ENCODE results near the gene HMBS. TPM values are rescaled to one million over a fixed set of nuclear protein-coding genes. Genes with fewer than 3 reads are reported as not detected.

The HMBS gene
- total RNA-seq, 4 donors from 2014 or later, result 9.9 to 22.1 (median 14.2) TPM

DNA sequence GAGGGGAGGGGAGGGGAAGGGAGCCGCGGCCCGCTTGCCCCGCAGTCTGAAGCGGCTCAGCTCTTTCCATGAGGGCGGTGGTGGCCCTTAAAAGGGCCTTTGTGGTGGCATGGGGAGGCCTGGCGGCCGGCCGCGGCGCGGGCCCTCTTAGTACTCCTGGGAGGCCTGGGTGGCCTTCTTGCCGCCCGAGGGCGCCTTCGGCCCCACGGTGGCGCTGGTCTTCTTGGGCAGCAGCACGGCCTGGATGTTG lies 10.1 kb downstream of the HMBS start:
- no peak for DNase-seq
- peak overlapping the region; percentile 90 to 97 (median 96) for H3K27ac ChIP-seq
- intact Hi-C loops (cut with DNase I), result loop anchor here (10.0 kb wide), 1 partner anchor 100 kb away; no protein-coding TSS in a partner anchor
- WGBS, 2 donors, result 0% methylated on average over 6 of the region's 19 CpGs; no CpG with 5 or more reads in 1 of the 2 donors
- H3K4me1 ChIP-seq, result peaks cover 14 to 40% (median 21%) of the 10 kb centered on the region in 3 donors
- peaks cover 6 to 45% (median 16%) of the 10 kb centered on the region in 3 donors for H3K36me3 ChIP-seq
- no peaks in the 10 kb centered on the region for H3K9me3 ChIP-seq
- peak overlapping the region; percentile 73 to 93 (median 86) for H3K4me3 ChIP-seq
- TF ChIP-seq CTCF (IDR thresholded peaks at IDR 0.05), result peak; percentile 28 to 69 (median 56)
- no peak for TF ChIP-seq POLR2A (IDR thresholded peaks at IDR 0.05)
- no peaks in the 10 kb centered on the region for H3K27me3 ChIP-seq

DNA sequence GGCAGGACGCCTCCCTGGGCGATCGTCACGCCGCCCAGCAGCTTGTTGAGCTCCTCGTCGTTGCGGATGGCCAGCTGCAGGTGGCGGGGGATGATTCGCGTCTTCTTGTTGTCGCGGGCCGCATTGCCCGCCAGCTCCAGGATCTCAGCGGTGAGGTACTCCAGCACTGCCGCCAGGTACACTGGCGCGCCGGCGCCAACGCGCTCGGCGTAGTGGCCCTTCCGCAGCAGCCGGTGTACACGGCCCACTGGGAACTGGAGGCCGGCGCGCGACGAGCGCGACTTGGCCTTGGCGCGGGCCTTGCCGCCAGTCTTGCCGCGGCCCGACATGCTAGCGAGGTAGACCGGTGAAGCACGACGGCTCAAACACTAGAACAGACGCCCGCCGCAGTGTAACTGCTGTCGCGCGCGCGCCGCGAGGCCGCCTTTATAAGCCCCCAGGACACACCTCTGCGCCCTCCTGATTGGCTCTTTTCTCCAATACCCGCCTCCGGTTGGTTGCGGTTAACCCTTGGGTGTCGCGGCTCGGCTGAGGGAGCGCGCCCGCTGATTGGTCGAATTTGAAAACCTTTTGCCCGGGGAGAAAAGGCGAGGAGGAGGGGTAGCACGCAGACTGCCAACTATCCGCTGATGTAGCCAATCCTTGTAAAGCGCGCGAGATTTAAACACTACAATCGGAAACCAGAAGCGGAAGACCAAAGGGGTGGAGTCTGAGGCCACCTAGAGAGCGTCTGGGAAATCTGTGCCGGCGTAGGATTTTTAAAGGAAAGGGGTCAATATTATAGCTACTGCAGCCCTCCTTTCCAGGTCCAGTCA lies 10.6 kb downstream of the HMBS start:
- peak; percentile 97 for DNase-seq
- intact Hi-C loops (cut with DNase I), result loop anchor here (10.0 kb wide), 1 partner anchor 100 kb away; no protein-coding TSS in a partner anchor
- H3K4me1 ChIP-seq, result peaks cover 15 to 46% (median 24%) of the 10 kb centered on the region in 3 donors
- TF ChIP-seq CTCF (IDR thresholded peaks at IDR 0.05) (peak in 2 of 6 experiments; percentile 3 to 24), POLR2A (IDR thresholded peaks at IDR 0.05) (peak in 2 of 4 donors; percentile 98 to 99)
- peaks cover 6 to 45% (median 16%) of the 10 kb centered on the region in 3 donors for H3K36me3 ChIP-seq
- 0% methylated on average over 10 of the region's 79 CpGs for WGBS, 2 donors
- H3K4me3 ChIP-seq, result peak overlapping the region; percentile 73 to 93 (median 86)
- H3K27me3 ChIP-seq, result no peaks in the 10 kb centered on the region
- H3K9me3 ChIP-seq, result no peaks in the 10 kb centered on the region
- H3K27ac ChIP-seq, result peak overlapping the region; percentile 90 to 97 (median 96)

DNA sequence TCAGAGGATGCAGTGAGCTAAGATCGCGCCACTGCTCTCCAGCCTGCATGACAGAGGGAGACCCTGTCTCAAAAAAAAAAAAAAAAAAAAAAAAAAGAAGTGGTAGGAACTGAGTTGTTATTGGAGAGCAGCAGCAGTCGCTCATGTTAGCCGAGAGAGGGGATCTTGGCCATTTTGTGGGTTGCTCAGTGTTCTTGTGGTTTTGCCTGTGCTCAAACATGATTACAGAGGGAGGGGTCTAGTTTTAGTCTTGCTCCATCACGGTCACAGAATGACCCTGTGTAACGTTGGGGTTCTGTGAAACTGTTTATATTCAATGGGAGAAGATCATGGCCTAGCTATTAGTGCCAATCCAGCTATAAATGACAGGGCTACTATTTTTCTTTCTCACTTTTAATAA lies 15.0 kb downstream of the HMBS start:
- WGBS, 2 donors, result 58 to 70% methylated on average over 6 of the region's 6 CpGs
- H3K4me1 ChIP-seq, result peaks cover 9 to 43% (median 25%) of the 10 kb centered on the region in 3 donors
- no peak overlapping the region for H3K27ac ChIP-seq
- peaks cover 6 to 29% (median 16%) of the 10 kb centered on the region in 3 donors for H3K36me3 ChIP-seq
- no peak overlapping the region for H3K4me3 ChIP-seq
- no peak for TF ChIP-seq POLR2A (IDR thresholded peaks at IDR 0.05)
- no peak for TF ChIP-seq CTCF (IDR thresholded peaks at IDR 0.05)
- intact Hi-C loops (cut with DNase I), result loop anchor here (10.0 kb wide), 1 partner anchor 95 kb away; no protein-coding TSS in a partner anchor
- DNase-seq, result no peak
- no peaks in the 10 kb centered on the region for H3K27me3 ChIP-seq
- no peaks in the 10 kb centered on the region for H3K9me3 ChIP-seq

GRCh38 chr11:119100246-119100970 lies 15.7 kb downstream of the HMBS start:
- Histone ChIP-seq H3K27ac (peak overlapping the region in 2 of 4 donors; percentile 2 to 95), H3K4me3 (peak overlapping the region; percentile 62 to 88 (median 75)), H3K27me3 (no peaks in the 10 kb centered on the region), H3K4me1 (peaks cover 9 to 43% (median 25%) of the 10 kb centered on the region in 3 donors), H3K36me3 (peaks cover 6 to 29% (median 16%) of the 10 kb centered on the region in 3 donors), H3K9me3 (no peaks in the 10 kb centered on the region)
- 30 to 34% methylated on average over 11 of the region's 11 CpGs for WGBS, 2 donors
- intact Hi-C loops (cut with DNase I), result no loop called here
- no peak for DNase-seq
- TF ChIP-seq CTCF (IDR thresholded peaks at IDR 0.05) (peak in 3 of 6 experiments; percentile 10 to 44 (median 14)), POLR2A (IDR thresholded peaks at IDR 0.05) (no peak)
